B cell (primary cell): ENCODE results near the gene FGF11. TPM values are rescaled to one million over a fixed set of nuclear protein-coding genes. Genes with fewer than 3 reads are reported as not detected.

ENCODE experiments used
- ATAC-seq: fragments of 200-7000 bp; cut with Tn5 transposase; one replicate; pipeline ENCODE4 v1.10.0; 2021; ENCODE audit warnings: low read depth, mild to moderate bottlenecking, moderate number of reproducible peaks, moderate library complexity
- CTCF ChIA-PET: fragments of 350-600 bp; sonication (Branson Sonifier 250); formaldehyde crosslinking; loops from one replicate; lab custom pipeline; 2021; ENCODE audit warnings: antibody characterized with exemption, inconsistent platforms; lab: Charles Lee
- POLR2A ChIA-PET: fragments of 350-600 bp; sonication (Branson Sonifier 250); formaldehyde crosslinking; loops from one replicate; lab custom pipeline; 2021; ENCODE audit warnings: antibody characterized with exemption; lab: Charles Lee
- DNase-seq: peaks from one replicate; pipeline ENCODE4 v3.0.0; 2013
- H2AFZ ChIP-seq: 2 replicates; pipeline ENCODE4 v1.6.1; 2012; ENCODE audit warnings: mild to moderate bottlenecking, low read depth, low read length; ENCODE audit not compliant: insufficient read depth, poor library complexity, severe bottlenecking
- H3K27ac ChIP-seq, 2 donors: 1 replicate in 1 of 2; 2 replicates in 1 of 2; pipeline ENCODE4 v1.5.1; 2012 to 2013; ENCODE audit warnings: low read length in 2 of 2, mild to moderate bottlenecking in 2 of 2, moderate library complexity in 1 of 2
- H3K27me3 ChIP-seq, 4 experiments: fragments of 200-600 bp in 1 of 4; sonication (generic) in 1 of 4; replicated peaks in 1 of 4; 1 replicate in 2 of 4; 2 replicates in 2 of 4; pipeline versions ENCODE4 v1.6.1 to v1.7.0; 2013 to 2016; ENCODE audit warnings: low read length in 3 of 4, mild to moderate bottlenecking in 2 of 4, mixed read lengths in 1 of 4, moderate library complexity in 1 of 4; ENCODE audit not compliant: insufficient read depth in 4 of 4, control insufficient read depth in 3 of 4; ENCODE audit errors: control extremely low read depth in 1 of 4
- H3K36me3 ChIP-seq, 2 experiments: replicated peaks in 1 of 2; 1 replicate in 1 of 2; 2 replicates in 1 of 2; pipeline versions ENCODE4 v1.6.1 to v1.7.1; 2013; ENCODE audit warnings: low read length in 1 of 2; ENCODE audit not compliant: insufficient read depth in 2 of 2, control insufficient read depth in 1 of 2; ENCODE audit errors: control extremely low read depth in 1 of 2, extremely low read depth in 1 of 2
- H3K4me1 ChIP-seq, 2 donors: fragments of 200-600 bp in 1 of 2; sonication (generic) in 1 of 2; 1 replicate in 1 of 2; 2 replicates in 1 of 2; pipeline versions ENCODE4 v1.5.1 to v1.6.1; 2013 to 2017; ENCODE audit warnings: low read length in 2 of 2; ENCODE audit not compliant: control insufficient read depth in 2 of 2, insufficient read depth in 2 of 2
- H3K4me2 ChIP-seq: replicated peaks from 2 replicates; pipeline ENCODE3; 2012; ENCODE audit warnings: mild to moderate bottlenecking, low read depth, low read length; ENCODE audit not compliant: poor library complexity, severe bottlenecking
- H3K4me3 ChIP-seq, 5 experiments: fragments of 200-600 bp in 1 of 5; sonication (generic) in 1 of 5; 1 replicate in 3 of 5; 2 replicates in 2 of 5; pipeline versions ENCODE4 v1.5.1 to v1.7.0; 2011 to 2016; ENCODE audit warnings: low read length in 4 of 5, mild to moderate bottlenecking in 4 of 5, low read depth in 2 of 5, control low read depth in 1 of 5, moderate library complexity in 1 of 5; ENCODE audit not compliant: insufficient read depth in 1 of 5; ENCODE audit errors: control extremely low read depth in 1 of 5, extremely low read depth in 1 of 5
- H3K79me2 ChIP-seq: fragments of 200-600 bp; sonication (generic); one replicate; pipeline ENCODE4 v1.6.0; 2016; ENCODE audit warnings: low read length; ENCODE audit not compliant: control insufficient read depth, insufficient read depth
- H3K9ac ChIP-seq: fragments of 200-600 bp; sonication (generic); 2 replicates; pipeline ENCODE4 v1.6.1; 2017; ENCODE audit warnings: mild to moderate bottlenecking, low read length, moderate library complexity
- H3K9me3 ChIP-seq, 3 donors: one replicate each; pipeline versions ENCODE4 v1.6.1 to v1.7.1; 2013; ENCODE audit warnings: low read length in 2 of 3; ENCODE audit not compliant: control insufficient read depth in 2 of 3, insufficient read depth in 1 of 3; ENCODE audit errors: control extremely low read depth in 1 of 3
- H4K20me1 ChIP-seq: 2 replicates; pipeline ENCODE4 v1.6.0; 2012; ENCODE audit warnings: mild to moderate bottlenecking, low read length; ENCODE audit not compliant: insufficient read depth, control insufficient read depth, poor library complexity, severe bottlenecking
- H3K27ac Mint-ChIP-seq: one replicate; pipeline ENCODE4 v1.8.0; 2021; ENCODE audit warnings: mixed read lengths
- H3K27me3 Mint-ChIP-seq: one replicate; pipeline ENCODE4 v1.8.0; 2021; ENCODE audit warnings: mixed read lengths
- H3K4me1 Mint-ChIP-seq: one replicate; pipeline ENCODE4 v1.8.0; 2021; ENCODE audit warnings: mixed read lengths
- H3K4me3 Mint-ChIP-seq: one replicate; pipeline ENCODE4 v1.8.0; 2021; ENCODE audit warnings: mixed read lengths
- H3K9me3 Mint-ChIP-seq: one replicate; pipeline ENCODE4 v1.8.0; 2022; ENCODE audit warnings: mixed read lengths; ENCODE audit not compliant: insufficient read depth
- CTCF ChIP-seq: fragments of 200-600 bp; IDR thresholded peaks from one replicate; pipeline ENCODE4 v1.8.0; 2022; ENCODE audit warnings: antibody characterized with exemption, mild to moderate bottlenecking
- EZH2 ChIP-seq: IDR thresholded peaks from 2 replicates; pipeline ENCODE4 v1.6.1; 2012; ENCODE audit warnings: borderline replicate concordance, low read depth, mild to moderate bottlenecking, moderate library complexity, low read length; ENCODE audit not compliant: insufficient read depth, poor library complexity, severe bottlenecking
- WGBS: methylation state at CpG from one replicate; pipeline ENCODE4 v1.1.5; 2013; ENCODE audit warnings: missing lambda C conversion rate; ENCODE audit not compliant: insufficient coverage; 5-methylcytosine and 5-hydroxymethylcytosine counted together
- intact Hi-C: fragments of 100-400 bp; cut with micrococcal nuclease; formaldehyde crosslinking; loops from one replicate; pipeline ENCODE4 v1.10.0; 2022
- polyA plus RNA-seq: library from polyadenylated mRNA; depleted of rRNA; stranded (reverse); fragments of >200 nt; gene quantifications from 2 replicates; pipeline ENCODE4 v1.2.3, GENCODE V29; 2012
- total RNA-seq, 2 donors: library from RNA; stranded (reverse); fragments of 120-200 nt in 1 of 2; gene quantifications; 1 replicate in 1 of 2; 2 replicates in 1 of 2; pipeline versions ENCODE4 v1.2.3 to v1.2.4, GENCODE V29; 2013 to 2022

The FGF11 gene
- total and polyA plus RNA-seq, 2 donors (not counting 1 experiment from before 2014, with no cell fraction given) = 2.7 to 4.6 TPM

GRCh38 chr17:7440113-7440833 is 961 bp downstream of the FGF11 start:
- Mint-ChIP-seq H3K27ac (peak overlapping the region; percentile 65), H3K27me3 (peaks cover 60% of the 10 kb centered on the region), H3K9me3 (no peaks in the 10 kb centered on the region), H3K4me1 (peaks cover 51% of the 10 kb centered on the region), H3K4me3 (peak overlapping the region; percentile 83)
- H3K79me2 ChIP-seq = peaks cover 27% of the 10 kb centered on the region
- peak overlapping the region; percentile 35 for H2AFZ ChIP-seq
- no peak for ATAC-seq
- peaks cover 58 to 61% of the 10 kb centered on the region in 2 donors for H3K4me1 ChIP-seq
- peaks cover 0 to 38% (median 0%) of the 10 kb centered on the region in 3 donors for H3K9me3 ChIP-seq
- intact Hi-C loops = no loop called here
- no peak overlapping the region for H3K27ac ChIP-seq
- DNase-seq = peak; percentile 62
- ChIA-PET POLR2A (interaction anchor here (0.6 to 1.8 kb wide), 5 partner anchors 36 to 360 kb away, joined by 3 to 8 read pairs (median 6); partner anchors contain the start of genes POLR2A and ZBTB4), CTCF (interaction anchor here (1.1 to 3.6 kb wide), 7 partner anchors 11 to 549 kb away, joined by 3 to 15 read pairs (median 3); partner anchors contain the start of genes SENP3, SPEM3 and TP53)
- H4K20me1 ChIP-seq = peaks cover 49% of the 10 kb centered on the region
- H3K4me3 ChIP-seq = peak overlapping the region; percentile 11 to 54 (median 33)
- WGBS = under 1% methylated on average over 37 of the region's 46 CpGs
- H3K4me2 ChIP-seq = peak overlapping the region; percentile 85
- H3K36me3 ChIP-seq = no peaks in the 10 kb centered on the region
- H3K9ac ChIP-seq = peak overlapping the region; percentile 53
- H3K27me3 ChIP-seq = peaks cover 0 to 73% (median 45%) of the 10 kb centered on the region in 4 experiments
- peak; percentile 28 for TF ChIP-seq EZH2
- no peak for TF ChIP-seq CTCF

GRCh38 chr17:7440834-7441195 is 1.5 kb downstream of the FGF11 start:
- peak overlapping the region; percentile 85 for H3K4me2 ChIP-seq
- H3K36me3 ChIP-seq = no peaks in the 10 kb centered on the region
- H3K9me3 Mint-ChIP-seq = no peaks in the 10 kb centered on the region
- no peak overlapping the region for H3K4me3 ChIP-seq
- peaks cover 53% of the 10 kb centered on the region for H3K4me1 Mint-ChIP-seq
- TF ChIP-seq EZH2 (no peak), CTCF (no peak)
- peaks cover 64% of the 10 kb centered on the region in 2 donors for H3K4me1 ChIP-seq
- H2AFZ ChIP-seq = no peak overlapping the region
- POLR2A ChIA-PET = interaction anchor here (0.6 to 1.8 kb wide), 6 partner anchors 33 to 134 kb away, joined by 3 to 10 read pairs (median 8); partner anchors contain the start of genes POLR2A and ZBTB4
- intact Hi-C loops = no loop called here
- peaks cover 27% of the 10 kb centered on the region for H3K79me2 ChIP-seq
- peaks cover 49% of the 10 kb centered on the region for H4K20me1 ChIP-seq
- ATAC-seq (no peak), DNase-seq (peak; percentile 41)
- peaks cover 0 to 44% (median 0%) of the 10 kb centered on the region in 3 donors for H3K9me3 ChIP-seq
- H3K27me3 ChIP-seq = peaks cover 0 to 79% (median 49%) of the 10 kb centered on the region in 4 experiments
- H3K27ac ChIP-seq = no peak overlapping the region
- CTCF ChIA-PET = interaction anchor here (1.1 to 3.6 kb wide), 7 partner anchors 12 to 549 kb away, joined by 3 to 15 read pairs (median 3); partner anchors contain the start of genes SENP3, SPEM3 and TP53
- 6% methylated on average over 12 of the region's 12 CpGs for WGBS
- H3K27ac Mint-ChIP-seq = no peak overlapping the region
- peak overlapping the region; percentile 83 for H3K4me3 Mint-ChIP-seq
- H3K9ac ChIP-seq = peak overlapping the region; percentile 53
- H3K27me3 Mint-ChIP-seq = peaks cover 66% of the 10 kb centered on the region
